ENCODE data around the gene GKAP1.
A peak's percentile ranks its signal among the peaks of the same experiment; 100 is the strongest.
"Not testable (repeated sequence)": the region's sequence is repeated elsewhere in the genome, so short reads cannot be mapped to it uniquely, and the experiment has no call there.

The GKAP1 gene

DNA sequence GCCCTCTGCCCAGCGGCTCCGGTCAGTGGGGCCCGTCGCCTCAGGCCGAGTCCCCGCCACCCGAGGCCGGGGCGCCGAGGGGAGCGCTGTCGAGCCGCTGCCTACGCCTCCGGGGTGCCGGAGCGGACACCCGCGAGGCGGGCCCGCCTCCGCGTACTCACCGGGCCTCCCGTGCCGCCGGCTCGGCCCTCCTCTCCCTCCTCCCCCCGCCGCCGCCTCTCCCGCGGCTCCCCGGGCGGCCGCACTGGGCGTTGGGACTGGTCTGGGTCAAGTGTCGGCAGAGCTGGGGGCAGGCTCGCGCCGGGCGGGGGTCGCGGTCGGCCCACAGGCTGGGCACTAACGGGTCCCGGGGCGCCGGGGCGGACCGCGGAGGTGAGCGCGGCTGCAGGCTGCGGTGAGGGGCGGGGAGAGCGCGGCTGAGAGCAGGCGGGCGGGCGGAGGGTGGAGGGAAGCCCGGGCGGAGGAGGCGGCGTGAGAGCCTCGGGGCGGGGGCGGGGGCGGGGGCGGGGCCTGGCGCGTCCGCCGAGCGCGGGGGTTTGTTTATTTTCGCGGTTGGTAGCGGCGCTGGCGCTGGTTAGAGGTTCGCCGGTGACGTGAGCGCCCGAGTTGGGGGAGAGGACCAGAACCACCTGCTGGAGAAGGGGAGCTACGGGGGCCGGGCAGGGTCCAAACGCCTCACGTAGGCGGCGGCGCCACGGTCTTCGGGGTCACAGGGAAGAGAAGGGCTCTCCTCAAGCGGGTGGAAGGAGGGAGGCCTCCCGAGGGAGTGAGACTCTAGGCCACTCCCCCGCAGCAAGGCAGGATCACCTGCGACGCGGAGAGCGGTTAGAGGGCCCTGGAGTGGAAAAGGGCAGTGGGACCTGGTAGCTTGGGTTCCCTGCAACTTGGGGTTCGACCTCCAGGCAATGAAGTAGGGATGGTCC lies at the start of gene GKAP1:
Gene GKAP1, minus strand, starts transcription at position 414 of the 923 bp plus-strand sequence. CDS start 11,252 bp downstream, outside the sequence.
- peak; percentile 80 for DNase-seq

DNA sequence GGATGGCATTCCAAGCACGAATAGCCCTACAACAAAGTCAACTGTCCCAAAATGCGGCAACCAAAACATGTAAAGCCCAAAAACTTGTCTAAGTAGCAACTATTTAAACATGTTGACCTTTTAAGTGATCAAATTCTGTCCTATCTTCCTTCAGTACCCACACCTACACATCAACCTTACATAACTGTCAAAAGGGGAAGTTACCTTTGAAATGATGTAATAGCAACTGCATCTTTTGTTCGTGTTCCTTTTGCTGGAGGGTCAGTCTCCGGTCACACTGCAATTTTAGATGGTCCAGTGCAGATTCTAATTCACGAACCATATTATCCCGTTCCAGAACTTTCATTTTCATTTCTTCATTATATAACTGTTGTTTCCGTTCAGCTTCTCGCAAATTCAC lies 32.3 kb upstream of the GKAP1 start:
- DNase-seq: not testable (repeated sequence)

DNA sequence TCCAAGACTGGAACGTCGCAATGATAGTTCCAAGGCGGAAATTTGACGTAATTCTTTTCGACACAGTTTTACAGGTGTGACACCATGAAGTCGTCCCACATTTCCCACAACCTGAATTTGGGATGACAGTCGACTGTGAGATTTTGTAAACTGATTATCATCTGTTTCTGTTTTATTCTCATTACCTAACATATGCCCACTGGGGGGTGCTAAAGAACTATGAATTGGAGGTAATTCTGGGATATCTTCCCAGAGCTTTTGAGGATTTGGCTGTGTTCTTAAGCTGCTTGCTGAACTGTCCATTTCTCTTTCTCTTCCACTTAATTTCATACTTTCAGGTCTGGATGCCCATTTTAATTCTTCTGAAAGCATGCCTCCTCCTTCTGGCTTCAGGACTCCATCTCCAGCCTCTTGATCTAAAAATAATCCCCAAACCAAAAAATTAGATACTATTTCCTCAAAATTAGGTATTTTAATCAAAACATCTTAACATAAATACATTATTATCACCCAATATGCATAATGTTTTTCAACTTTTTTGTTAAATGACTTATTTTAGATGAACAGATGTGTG lies 19.6 kb upstream of the GKAP1 start:
- DNase-seq: not testable (repeated sequence)

DNA sequence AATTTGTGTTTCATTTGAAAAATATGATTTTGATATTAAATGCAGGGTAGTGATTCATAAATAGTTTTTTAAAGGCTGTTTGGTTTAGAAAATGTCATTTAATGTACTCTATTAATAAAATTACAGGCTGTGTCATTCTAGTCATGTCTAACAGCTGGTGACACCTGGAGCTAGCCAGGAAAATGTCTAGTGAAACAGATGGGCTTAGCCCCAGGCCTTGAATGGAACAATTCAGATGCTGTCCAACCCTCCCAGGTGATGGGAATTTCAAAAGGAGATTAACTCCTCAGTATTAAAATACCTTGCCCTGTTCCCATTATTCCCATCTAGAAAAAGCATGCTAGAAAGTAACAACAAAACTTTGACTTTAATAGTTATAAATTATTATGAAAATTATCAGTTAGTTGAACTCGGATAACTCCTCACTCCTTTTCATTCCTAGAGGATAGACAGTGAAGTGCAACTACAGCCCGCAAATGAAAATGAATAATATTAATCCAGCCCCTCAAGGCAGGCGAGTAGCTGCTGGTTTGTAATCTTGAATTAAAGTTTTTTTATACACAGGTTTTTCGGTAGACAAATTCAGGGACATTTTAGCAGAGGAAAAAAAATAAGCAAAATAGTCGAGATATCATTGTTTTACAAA lies 13.0 kb upstream of the GKAP1 start:
- not testable (repeated sequence) for DNase-seq

DNA sequence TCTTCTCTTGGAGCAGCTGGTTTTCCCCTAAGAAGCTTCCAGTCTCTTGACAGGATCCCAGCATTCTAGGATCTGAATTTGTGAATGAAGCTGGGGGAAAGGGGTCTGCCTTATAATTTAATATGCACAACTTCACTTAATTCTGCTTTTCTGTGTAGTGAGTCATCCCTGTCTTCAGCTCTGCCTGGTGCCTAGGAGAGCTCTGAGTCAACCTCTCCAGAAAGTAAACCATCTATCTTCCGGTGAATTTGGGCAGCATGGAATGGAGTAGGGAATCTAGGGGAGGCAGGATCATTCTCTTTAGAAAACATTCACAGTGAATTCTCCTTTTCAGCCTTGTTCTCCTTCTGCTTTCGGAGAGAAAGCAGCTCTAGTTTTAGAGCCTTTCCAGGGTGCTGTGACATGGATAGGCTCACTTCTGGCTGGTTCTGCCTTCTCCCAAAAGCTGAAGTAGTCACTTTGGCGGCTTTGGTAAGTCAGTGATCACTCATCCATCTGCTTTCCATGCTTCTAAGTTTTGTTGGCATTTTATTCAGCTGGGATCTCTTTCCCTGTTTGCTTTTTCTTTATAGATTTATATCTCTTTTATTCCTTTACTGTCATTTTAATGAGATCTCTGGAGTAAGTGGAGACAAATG lies 7.5 kb upstream of the GKAP1 start:
- DNase-seq: not testable (repeated sequence)

DNA sequence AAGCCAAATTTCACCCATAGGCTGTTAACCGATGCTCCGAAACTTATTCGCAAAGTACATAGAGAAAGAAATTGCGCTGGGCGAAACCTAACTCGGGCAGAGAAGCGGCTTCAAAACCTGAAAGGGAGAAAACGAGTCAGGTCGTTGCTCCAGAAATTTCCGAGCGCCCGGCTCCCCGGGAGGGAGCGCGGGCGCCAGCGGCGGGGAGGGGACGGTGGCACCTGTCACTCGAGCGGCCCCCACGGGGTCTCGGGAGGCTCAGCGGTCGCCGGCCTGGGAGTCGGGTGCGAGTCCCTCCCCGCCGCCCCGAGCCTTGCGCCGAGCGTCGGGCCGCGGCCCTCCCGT lies 586 bp downstream of the GKAP1 start:
- DNase-seq: peak; percentile 49

DNA sequence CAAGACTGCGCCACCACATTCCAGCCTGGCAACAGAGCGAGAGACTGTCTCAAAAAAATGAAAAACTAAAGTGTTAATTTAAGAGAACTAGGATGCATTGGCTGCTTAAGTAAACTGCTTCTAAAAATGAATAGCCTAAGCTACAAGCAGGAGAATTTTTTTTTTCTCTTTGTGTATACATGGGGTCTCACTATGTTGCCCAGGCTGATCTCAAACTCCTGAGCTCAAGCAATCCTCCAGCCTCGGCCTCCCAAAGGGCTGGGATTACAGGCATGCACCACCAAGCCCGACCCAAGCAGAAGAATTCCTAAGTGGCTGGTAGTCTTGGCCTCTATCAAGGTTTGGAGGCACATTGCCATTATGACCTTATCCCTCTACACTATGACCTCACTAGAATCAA lies 2.4 kb downstream of the GKAP1 start:
- DNase-seq: not testable (repeated sequence)

DNA sequence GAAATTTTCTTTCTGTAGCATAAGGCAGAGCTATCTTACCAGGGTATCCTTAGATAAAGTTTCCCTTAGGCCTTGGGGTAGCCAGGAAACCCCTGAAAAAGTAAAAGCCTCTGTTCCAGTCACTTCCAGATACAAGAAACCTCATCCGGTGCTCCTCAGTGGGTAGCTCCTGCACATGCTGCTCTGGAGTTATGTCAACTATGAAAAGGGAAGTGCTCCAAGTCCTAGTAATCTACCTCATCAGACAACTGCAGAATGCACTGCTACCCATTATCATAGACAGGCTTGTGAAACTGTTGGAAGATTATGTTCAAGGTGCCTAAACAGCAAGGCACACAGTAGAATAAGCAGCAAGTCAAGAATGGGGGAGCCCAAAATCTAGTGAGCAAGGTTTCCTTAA lies 8.4 kb downstream of the GKAP1 start:
- not testable (repeated sequence) for DNase-seq

DNA sequence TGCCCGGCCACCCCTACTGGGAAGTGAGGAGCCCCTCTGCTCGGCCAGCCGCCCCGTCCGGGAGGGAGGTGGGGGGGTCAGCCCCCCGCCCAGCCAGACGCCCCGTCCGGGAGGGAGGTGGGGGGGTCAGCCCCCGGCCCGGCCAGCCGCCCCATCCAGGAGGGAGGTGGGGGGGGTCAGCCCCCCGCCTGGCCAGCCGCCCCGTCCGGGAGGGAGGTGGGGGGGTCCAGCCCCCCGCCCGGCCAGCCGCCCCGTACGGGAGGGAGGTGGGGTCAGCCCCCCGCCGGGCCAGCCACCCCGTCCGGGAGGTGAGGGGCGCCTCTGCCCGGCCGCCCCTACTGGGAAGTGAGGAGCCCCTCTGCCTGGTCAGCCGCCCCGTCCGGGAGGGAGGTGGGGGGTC lies 13.1 kb downstream of the GKAP1 start:
- not testable (repeated sequence) for DNase-seq

DNA sequence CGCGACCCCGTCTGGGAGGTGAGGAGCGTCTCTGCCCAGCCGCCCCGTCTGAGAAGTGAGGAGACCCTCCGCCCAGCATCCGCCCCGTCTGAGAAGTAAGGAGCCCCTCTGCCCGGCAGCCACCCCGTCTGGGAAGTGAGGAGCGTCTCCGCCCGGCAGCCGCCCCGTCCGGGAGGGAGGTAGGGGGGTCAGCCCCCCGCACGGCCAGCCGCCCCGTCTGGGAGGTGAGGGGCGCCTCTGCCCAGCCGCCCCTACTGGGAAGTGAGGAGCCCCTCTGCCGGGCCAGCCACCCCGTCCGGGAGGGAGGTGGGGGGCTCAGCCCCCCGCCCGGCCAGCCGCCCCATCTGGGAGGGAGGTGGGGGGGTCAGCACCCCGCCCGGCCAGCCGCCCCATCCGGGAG lies 13.6 kb downstream of the GKAP1 start:
- DNase-seq: not testable (repeated sequence)

DNA sequence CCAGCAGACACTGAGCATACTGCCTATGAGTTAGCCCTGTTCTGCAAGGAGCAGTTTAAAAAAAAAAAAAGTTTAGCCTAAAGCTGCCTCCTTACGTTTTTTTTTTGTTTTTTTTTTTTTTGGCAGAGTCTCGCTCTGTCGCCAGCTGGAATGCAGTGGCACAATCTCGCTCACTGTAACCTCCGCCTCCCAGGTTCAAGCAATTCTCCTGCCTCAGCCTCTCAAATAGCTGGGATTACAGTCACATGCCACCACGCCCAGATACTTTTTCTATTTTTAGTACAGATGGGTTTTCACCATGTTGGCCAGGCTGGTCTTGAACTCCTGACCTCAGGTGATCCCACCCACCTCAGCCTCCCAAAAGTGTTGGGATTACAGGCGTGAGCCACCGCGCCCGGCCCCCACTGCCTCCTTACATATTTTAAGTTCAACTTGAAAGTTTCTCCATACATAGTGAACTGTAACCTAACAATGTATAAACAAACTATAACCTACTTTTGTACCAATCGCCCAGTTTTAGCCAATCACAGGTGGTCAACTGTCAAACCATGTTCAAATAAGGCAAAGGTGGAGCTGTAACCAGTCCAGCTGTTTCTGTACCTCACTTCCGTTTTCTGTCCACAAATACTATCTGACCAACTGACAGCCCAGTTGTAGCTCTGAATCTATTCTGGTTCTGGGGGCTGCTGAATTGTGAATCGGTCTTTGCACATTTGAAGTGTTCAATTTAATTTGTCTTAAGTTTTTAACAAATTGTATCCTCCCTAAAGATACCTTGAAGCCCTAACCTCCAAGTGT lies 17.1 kb downstream of the GKAP1 start:
- DNase-seq: no peak

DNA sequence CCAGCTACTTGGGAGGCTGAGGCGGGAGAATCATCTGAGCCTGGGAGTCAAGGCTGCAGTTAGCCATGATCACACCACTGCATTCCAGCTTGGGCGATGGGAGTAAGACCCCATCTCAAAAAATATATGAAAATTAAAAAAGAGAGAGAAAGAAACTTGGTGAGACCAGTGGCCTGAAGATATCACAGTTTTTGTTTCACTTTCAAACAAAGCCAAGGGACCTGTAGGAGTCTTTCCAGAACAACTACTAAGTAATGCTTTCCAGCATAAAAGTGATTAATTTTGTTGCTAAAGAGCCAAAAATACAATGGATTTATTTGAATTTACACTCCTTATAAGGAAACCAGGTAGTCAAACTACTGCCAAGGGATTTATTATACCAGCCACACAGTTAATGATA lies 23.5 kb downstream of the GKAP1 start:
- no peak for DNase-seq

DNA sequence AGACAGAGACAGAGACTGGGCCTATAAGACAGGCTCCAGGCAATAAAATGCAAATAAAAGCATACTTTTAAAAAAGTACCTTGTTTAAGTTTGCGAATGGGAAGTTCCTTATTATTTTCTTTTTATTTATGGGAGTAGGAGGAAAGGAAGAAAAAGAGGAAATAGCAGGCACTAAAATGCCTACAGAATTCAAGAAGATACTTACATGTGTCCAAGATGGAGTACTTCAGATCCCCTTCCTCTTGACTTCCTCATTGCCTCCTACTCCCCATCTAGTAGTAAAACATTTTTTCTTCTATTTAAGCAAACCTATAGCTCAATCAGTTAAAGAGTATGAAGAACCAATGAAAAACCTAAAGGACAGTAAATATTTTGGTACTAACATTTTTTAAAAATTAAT lies 24.8 kb downstream of the GKAP1 start:
- DNase-seq: no peak

DNA sequence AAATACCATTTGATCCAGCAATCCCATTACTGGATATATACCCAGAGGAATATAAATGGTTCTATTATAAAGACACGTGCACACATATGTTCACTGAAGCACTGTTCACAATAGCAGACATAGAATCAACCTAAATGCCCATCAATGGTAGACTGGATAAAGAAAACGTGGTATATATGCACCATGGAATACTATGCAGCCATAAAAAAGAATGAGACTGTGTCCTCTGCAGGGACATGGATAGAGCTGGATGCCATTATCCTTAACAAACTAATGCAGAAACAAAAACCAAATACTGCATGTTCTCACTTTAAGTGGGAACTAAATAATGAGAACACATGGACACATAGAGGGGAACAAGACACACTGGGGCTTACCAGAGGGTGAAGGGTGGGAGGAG lies 39.4 kb downstream of the GKAP1 start:
- DNase-seq: no peak

DNA sequence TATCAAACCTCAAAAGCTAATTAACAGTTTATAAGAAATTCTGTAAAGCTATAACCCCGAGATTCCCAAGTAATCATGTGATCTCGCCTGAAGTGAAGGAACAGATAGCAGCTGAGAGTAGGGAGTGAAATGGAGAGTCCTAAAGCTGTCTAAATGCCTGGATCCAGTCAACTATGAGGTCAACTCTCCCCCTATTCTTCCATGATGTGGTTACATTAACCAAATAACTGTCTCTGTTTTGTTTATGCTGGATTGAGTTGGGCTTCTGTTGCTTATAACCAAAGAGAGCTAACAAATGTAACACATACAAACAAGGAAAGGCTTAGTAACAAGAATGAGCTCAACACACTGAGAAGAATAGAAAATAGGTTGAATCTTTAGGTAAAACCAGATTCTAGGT lies 41.6 kb downstream of the GKAP1 start:
- no peak for DNase-seq

DNA sequence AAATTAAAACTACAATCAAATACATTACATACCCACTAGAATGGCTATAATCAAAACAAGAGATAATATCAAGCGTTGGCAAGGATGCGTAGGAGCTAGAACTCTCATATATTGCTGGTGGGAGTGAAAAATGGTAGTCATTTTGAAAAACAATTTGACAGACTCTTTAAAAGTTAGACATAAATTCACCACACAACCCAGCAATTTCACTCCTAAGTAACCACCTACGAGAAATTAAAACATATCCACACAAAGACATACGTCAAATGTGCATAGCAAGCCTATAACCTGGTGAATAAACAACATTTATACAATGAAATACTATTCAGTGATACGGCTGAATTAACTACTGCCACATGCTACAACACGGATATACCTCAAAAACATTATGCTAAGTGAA lies 44.7 kb downstream of the GKAP1 start:
- DNase-seq: no peak

DNA sequence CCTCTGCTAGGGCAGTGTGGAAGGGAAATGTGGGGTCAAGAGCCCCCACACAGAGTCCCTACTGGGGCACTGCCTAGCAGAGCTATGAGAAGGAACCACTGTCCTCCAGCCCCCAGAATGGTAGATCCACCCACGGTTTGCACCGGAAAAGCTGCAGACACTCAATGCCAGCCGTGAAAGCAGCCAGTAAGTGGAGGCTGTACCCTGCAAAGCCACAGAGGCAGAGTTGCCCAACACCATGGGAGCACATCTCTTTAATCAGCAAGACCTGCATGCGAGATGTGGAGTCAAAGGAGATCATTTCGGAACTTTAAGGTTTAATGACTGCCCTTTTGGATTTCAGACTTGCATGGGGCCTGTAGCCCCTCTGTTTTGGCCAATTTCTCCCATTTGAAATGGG lies 52.2 kb downstream of the GKAP1 start:
- DNase-seq: no peak

DNA sequence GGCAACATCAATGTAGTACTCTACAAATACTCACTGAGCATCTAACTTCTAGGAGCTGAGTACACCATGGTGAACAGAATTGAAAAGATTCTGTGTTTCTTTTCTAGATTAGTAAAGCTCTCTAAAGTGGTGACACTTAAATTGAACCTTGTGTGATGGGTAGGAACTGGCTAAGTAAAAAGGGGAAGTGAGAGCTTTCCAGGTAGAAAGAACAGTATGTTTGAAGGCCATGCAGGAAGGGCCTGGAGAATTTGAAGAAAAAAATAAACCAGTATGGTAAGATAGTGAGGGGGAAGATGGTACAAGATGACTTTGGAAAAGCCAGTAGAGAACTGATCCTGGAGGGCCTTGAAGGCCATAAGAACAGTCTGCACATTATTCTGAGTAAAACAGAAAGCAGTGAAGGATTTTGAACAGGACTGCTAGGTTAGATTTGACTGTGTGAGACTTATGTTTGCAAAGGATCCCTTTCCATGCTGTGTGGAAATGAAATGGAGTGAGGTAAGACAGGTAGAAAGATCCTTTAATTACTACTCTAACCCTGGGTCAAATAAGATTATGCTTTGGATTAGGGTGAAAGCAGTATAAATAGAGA lies 63.1 kb downstream of the GKAP1 start:
- peak; percentile 64 for DNase-seq

DNA sequence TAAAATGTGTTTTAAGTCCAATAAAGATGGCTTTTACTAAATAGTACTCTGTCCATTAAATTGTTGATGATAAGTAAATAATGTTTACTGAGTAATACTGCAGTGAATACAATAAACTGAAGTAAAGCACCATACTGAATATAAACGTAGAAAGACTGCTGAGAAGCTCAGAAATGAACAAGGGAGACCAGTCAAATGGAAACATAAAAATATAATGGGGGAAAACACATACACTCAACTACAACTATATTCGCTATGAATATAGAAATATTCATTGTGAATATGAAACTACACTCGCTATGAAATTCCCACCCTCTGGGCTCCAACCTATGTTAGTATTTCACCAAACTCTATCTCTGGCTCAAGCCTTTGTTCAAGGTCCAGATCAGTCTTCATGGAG lies 67.9 kb downstream of the GKAP1 start:
- no peak for DNase-seq

DNA sequence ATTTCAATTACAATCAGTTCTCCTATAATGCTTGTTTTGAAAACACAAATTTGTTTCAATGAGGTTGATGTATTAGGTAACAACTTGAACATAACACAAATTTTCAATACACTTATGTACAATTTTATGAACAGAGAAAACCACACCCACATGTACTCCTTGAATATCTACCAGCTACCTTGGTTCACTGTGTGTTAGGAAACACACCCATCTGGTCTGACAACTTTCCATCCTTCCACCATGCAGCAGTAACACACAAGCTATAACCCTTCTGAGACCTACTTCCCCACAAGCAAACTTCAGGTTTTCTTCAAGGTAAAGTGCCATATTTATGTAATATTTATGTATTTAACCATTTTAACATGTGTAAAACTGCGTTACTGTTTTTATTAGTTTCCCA lies 73.4 kb downstream of the GKAP1 start:
- no peak for DNase-seq

DNA sequence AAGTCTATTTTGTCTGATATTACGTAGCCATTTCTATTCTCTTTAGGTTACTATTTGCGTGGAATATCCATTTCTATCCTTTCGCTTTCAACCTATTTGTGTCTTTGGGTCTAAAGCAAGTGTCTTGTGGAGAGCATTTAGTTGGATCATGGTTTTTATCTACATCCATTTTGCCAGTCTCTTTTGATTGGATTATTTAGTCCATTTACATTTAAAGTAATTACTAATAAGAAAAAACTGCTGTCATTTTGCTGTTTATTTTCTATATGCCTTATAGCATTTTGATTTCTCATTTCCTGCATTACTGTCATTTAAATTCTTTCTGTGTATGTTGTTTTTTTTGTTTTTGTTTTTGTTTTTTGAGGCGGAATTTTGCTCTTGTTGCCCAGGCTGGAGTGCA lies 83.8 kb downstream of the GKAP1 start:
- DNase-seq: no peak

Measured in RPMI8226 (cell line).